GM12864 (cell line): ENCODE results near the gene NOTCH2.

Experiments
- DNase-seq: peaks from one replicate; pipeline ENCODE4 v3.0.0-alpha.2; 2011; ENCODE audit warnings: low read depth
- H3K4me3 ChIP-seq: 2 replicates; pipeline ENCODE4 v1.5.1; 2011; ENCODE audit warnings: mild to moderate bottlenecking, low read depth, low read length, control low read depth
- CTCF ChIP-seq: IDR thresholded peaks from 2 replicates; pipeline ENCODE4 v1.5.1; 2011; ENCODE audit warnings: low read depth, mild to moderate bottlenecking, moderate library complexity, low read length, control low read depth, inconsistent platforms; ENCODE audit errors: missing control alignments

NOTCH2 gene

GRCh38 chr1:119968068-119968492 lies 101.4 kb downstream of the NOTCH2 start:
- peak; percentile 26 for DNase-seq
- TF ChIP-seq CTCF: peak; percentile 83
- no peak overlapping the region for H3K4me3 ChIP-seq

GRCh38 chr1:119966681-119967080 lies 102.8 kb downstream of the NOTCH2 start:
- no peak for TF ChIP-seq CTCF
- no peak for DNase-seq
- no peak overlapping the region for H3K4me3 ChIP-seq

DNA sequence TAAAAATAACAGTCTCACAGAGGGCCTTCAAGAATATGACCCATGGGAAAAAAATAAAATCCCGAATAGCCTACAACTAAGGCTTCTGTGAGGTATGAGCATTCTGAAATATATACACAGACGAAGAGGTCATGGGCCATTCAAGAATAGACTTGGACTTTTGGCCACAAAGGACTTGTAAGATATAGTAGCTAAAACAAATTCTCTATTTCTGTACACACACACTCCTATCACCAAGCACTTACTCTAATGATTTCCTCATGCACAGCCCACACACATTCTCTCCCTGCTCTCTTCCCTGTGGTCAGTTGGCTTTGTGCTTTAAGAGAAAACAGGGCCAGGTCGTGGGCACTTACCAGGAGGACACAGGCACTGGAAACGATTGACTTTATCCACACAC lies 103.4 kb downstream of the NOTCH2 start:
- DNase-seq: no peak
- no peak overlapping the region for H3K4me3 ChIP-seq
- TF ChIP-seq CTCF: no peak

GRCh38 chr1:119964673-119965363 lies 104.6 kb downstream of the NOTCH2 start:
- H3K4me3 ChIP-seq: no peak overlapping the region
- DNase-seq: no peak
- TF ChIP-seq CTCF: no peak

DNA sequence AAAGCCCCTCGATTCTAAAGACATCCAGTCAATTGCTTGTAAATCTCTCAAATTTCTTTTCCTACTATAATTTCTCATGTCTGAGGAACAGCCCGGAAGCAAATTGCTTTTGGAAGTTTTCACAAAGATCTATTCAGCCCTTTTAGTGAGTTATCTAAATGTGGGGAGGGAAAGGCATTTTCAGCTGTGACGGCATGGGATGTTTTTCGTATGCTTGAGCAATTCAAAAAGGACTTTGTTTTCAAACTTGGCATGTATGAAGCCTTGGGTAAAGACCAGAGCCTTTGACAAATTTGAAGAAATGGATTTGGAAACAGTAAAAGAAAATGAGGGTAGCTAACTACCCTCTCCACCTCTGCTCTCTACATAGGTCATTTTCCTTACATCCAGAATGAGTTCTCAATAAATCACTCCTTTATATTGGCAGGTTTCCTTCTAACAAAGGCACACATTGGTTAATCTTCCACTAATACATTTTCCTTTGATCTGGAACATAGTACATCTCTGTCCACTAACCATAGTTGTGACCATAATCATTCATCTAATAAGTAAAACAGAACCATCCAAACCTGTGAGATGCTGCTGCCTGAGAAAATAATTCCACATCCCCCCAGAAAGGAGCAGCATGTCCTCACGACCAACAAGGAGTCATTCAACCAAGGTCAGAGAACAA lies 107.0 kb downstream of the NOTCH2 start:
- H3K4me3 ChIP-seq: no peak overlapping the region
- no peak for DNase-seq
- TF ChIP-seq CTCF: no peak

DNA sequence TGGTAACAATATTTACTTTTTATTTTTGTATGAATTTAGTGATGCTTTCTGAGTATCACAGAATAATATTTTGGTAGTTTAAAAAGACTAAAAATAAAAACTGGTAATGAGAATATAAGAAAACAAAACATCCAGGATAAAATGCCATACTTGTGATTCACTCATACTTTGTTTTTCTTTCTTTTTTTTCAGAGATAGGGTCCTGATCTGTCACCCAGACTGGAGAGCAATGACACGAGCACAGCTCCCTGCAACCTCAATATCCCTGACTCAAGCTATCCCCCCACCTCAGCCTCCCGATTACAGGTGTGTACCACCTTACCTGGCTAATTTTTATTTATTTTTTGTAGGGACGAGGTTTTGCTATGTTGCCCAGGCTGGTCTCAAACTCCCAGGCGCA lies 109.0 kb downstream of the NOTCH2 start:
- H3K4me3 ChIP-seq: no peak overlapping the region
- TF ChIP-seq CTCF: no peak
- DNase-seq: no peak
